Epithelial cell of proximal tubule (primary cell): ENCODE data around the gene PCDH15. TPM values are rescaled to one million over a fixed set of nuclear protein-coding genes. Genes with fewer than 3 reads are reported as not detected.

Experiments used
- DNase-seq: peaks from one replicate; pipeline ENCODE4 v3.0.0-alpha.2; 2011; ENCODE audit warnings: low read depth
- H3K4me3 ChIP-seq: 2 replicates; pipeline ENCODE4 v1.5.1; 2011; ENCODE audit warnings: low read depth, mild to moderate bottlenecking, low read length
- total RNA-seq: library from RNA; depleted of rRNA; stranded (reverse); fragments of >200 nt; gene quantifications from 2 replicates; pipeline ENCODE4 v1.2.3, GENCODE V29; 2015
- TF ChIP-seq, protein P1 (sequence below): conservative IDR thresholded peaks from 2 replicates; pipeline ENCODE4 v1.5.1; 2012; ENCODE audit warnings: low read depth, mild to moderate bottlenecking, low read length

PCDH15 gene
- total RNA-seq, 1 donor from 2014 or later, result not detected

DNA sequence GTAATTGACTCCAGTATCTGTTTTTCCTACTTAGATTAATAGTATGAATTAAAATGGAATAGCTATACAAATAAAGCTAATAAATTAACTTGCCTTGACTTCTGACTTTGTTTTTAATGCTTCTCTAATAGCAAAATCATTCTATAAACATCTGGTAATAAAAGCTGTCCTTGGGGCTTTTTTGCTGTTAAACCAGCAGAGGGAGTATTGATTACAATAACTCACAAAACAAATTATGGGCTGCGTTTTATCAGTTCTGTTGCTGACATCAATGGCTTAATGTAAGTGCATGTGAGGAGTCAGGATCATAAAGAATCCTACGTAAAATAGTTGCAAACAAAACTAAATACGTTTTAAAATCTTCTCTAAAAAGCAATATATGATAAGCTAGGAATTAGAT lies 667.8 kb downstream of the PCDH15 start:
- DNase-seq, result no peak
- no peak overlapping the region for H3K4me3 ChIP-seq
- TF ChIP-seq, protein P1, sequence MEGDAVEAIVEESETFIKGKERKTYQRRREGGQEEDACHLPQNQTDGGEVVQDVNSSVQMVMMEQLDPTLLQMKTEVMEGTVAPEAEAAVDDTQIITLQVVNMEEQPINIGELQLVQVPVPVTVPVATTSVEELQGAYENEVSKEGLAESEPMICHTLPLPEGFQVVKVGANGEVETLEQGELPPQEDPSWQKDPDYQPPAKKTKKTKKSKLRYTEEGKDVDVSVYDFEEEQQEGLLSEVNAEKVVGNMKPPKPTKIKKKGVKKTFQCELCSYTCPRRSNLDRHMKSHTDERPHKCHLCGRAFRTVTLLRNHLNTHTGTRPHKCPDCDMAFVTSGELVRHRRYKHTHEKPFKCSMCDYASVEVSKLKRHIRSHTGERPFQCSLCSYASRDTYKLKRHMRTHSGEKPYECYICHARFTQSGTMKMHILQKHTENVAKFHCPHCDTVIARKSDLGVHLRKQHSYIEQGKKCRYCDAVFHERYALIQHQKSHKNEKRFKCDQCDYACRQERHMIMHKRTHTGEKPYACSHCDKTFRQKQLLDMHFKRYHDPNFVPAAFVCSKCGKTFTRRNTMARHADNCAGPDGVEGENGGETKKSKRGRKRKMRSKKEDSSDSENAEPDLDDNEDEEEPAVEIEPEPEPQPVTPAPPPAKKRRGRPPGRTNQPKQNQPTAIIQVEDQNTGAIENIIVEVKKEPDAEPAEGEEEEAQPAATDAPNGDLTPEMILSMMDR, result peak; percentile 54

DNA sequence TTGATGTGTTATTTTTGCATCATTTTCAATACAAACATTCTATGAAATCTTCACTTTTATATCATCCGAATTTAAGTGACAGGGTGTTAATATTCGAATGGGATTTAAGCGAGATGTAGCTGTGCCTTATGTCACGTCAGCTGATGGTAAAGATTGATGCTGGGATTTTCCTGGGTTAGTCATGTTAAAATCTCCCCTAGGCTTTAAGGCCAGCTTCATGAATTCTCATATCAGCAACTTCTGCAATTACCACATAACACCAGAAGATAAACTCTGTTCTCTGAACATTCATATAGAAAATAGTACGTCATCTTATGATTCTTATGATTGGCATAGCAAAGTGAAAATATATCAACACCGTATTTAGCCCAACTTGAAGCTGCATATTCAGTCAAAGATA lies 669.2 kb downstream of the PCDH15 start:
- H3K4me3 ChIP-seq, result no peak overlapping the region
- no peak for DNase-seq
- TF ChIP-seq, protein P1, result no peak

DNA sequence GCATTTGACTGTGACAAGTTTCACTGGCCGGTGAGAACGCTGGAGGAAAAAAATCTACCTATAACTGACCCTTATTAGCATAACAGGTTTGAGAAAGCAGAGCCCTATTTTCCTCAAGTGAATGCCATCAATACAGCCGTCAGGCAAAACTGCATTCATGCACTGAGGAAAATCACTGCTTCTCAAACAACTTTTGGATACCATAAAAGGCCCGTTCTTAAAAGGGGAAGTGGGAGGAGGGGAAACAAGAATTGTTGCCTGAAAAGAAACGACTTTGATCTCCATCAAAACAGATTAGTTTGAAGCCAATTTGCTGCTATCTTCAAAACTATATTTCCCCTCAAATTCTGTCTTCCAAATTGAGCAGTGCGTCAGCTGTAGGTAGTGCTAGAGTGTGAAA lies 670.6 kb downstream of the PCDH15 start:
- no peak overlapping the region for H3K4me3 ChIP-seq
- DNase-seq, result no peak
- TF ChIP-seq, protein P1, result no peak

DNA sequence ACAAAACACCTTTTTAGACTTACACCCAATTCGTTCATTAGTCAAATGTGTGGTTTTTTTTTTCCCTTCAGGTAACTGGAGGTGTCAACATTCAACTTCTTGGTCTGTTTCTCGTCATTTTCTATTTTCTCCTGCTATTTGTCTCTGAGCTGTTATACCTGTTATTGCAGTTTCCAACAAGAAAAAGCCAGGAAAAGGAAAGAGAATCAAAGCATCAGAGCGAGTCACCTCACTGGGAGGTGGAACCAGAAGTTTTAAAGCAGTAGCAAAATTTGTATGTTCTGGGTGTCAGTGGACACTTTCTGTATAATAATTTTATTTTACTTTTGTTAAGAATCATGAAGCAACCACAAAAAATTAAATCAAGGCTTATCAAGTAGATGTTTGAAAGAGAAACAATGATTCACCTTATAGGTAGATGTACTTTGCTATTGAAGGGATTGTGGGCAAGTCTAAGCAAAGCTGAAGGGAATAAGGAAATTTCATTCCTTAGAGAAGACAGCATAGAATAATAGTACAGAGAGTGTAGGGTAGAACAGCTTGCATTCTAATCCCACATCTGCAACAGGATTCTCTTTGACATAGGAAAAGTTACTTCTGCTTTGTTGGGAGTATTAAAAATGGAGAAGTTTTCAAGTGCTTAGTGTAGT lies 675.8 kb downstream of the PCDH15 start:
- no peak overlapping the region for H3K4me3 ChIP-seq
- TF ChIP-seq, protein P1, result no peak
- no peak for DNase-seq

DNA sequence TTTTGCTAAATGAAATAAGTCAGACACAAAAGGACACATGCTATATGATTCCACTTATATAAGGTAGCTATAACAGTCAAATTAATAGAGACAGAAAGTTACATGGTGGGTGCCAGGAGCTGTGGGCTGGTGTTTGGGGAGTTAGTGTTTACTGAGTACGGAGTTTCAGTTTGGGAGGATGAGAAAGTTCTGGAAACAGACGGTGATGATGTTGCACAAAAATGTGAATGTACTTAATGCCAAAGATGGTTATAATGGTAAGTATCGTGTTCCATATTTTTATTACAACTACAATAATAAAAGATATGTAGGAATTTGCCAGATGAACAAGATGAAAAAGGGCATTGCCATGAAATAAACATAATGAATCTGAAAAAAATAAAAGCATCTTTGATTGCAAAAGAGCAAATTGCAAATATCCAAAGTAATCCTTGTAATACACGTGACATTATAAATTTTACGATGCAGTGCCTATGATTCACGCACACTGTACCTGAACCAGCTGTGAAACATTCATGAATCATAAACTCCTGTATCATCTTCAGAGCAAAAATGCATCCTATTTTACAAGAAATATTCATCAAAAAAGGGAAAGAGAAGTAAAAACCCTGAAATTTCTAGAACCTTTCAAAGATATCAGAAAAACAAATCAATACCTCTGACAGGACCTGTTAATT lies 676.7 kb downstream of the PCDH15 start:
- DNase-seq, result no peak
- no peak overlapping the region for H3K4me3 ChIP-seq
- TF ChIP-seq, protein P1, result no peak

DNA sequence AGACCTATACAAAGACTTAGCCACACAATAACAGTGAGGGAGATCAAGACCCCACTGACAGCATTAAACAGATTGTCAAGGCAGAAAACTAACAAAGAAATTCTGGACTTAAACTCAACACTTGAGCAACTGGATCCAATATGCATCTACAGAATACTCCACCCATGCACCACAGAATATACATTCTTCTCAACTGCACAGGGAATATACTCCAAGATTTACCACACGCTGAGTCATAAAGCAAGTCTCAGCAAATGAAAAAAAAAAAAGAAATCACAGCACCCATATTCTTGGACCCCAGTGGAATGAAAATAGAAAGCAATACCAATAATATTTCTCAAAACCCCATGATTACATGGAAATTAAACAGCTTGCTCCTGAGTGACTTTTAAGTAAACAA lies 680.2 kb downstream of the PCDH15 start:
- TF ChIP-seq, protein P1, result no peak
- no peak for DNase-seq
- no peak overlapping the region for H3K4me3 ChIP-seq

DNA sequence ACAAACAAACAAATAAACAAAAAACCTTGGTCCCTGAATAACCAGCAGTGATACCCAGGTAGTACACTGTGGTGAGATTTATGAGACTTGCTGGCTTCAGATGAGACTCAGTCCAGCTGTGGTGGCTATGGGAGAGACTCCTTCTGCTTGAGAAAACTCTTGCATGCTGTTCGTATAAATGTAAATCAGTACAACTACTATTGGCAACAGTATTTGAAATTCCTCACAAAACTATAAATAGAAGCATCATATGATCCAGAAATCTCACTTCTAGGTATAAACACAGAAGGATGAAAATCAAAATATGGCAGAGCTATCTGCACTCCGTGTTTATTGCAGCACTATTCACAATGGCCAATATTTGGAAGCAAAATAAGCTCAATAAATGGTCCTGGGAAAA lies 692.1 kb downstream of the PCDH15 start:
- no peak for DNase-seq
- TF ChIP-seq, protein P1, result no peak
- no peak overlapping the region for H3K4me3 ChIP-seq
